ENCODE data around the gene MYEOV. TPM values are rescaled to one million over a fixed set of nuclear protein-coding genes. Genes with fewer than 3 reads are reported as not detected.

The MYEOV gene
- total RNA-seq, 2 donors from 2014 or later = 1.1 to 1.3 TPM

DNA sequence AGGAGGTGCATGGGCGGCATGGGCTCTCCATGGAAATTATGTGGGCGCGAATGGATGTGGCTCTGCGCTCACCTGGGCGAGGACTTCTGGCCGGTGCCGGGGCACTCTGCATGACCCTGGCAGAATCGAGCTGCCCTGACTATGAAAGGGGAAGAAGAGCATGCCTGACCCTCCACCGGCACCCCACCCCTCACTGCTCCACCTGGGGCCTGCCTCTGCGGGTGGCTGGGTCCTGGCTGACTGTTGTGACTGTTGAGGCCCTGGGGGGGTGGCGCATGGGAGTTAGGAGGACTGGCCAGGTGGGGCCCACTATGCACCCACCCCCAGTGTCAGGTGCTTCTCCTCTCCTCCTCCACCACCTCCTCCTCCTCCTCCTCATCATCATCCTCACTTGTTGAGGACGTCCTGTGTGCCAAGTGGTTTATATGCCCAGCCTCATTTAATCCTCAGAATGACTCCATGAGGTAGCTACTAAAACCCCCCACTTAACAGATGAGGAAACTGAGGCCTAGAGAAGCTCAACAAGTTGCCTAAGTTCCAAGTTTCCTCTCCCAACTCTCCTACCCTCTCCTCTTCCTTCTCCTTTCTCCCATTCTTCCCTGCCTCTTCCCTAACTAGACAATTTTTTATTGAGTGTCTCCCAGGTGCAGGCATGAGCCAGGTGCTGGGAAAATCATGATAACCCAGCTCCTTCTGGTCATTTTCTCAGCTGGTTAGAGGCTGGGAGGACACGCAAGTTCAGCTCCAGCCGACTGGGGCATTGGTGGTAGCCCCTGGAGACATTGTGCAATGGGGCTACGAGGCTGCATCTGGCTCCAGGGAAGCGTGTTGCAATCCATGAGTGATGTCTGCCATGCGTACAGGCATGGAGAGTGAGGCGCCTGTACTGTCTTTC, 2.3 kb downstream of the MYEOV start:
- Histone ChIP-seq H3K27me3 (replicated peaks; ENCODE audit: insufficient read depth) (no peaks in the 10 kb centered on the region), H3K9me3 (no peaks in the 10 kb centered on the region), H3K27ac (peak overlapping the region; percentile 85 to 95), H3K4me3 (peak overlapping the region; percentile 61), H3K36me3 (no peaks in the 10 kb centered on the region), H3K4me1 (ENCODE audit: control insufficient read depth in 1 of 2, low read depth in 2 of 2) (peaks cover 22 to 42% of the 10 kb centered on the region in 2 donors)
- TF ChIP-seq, protein P1, sequence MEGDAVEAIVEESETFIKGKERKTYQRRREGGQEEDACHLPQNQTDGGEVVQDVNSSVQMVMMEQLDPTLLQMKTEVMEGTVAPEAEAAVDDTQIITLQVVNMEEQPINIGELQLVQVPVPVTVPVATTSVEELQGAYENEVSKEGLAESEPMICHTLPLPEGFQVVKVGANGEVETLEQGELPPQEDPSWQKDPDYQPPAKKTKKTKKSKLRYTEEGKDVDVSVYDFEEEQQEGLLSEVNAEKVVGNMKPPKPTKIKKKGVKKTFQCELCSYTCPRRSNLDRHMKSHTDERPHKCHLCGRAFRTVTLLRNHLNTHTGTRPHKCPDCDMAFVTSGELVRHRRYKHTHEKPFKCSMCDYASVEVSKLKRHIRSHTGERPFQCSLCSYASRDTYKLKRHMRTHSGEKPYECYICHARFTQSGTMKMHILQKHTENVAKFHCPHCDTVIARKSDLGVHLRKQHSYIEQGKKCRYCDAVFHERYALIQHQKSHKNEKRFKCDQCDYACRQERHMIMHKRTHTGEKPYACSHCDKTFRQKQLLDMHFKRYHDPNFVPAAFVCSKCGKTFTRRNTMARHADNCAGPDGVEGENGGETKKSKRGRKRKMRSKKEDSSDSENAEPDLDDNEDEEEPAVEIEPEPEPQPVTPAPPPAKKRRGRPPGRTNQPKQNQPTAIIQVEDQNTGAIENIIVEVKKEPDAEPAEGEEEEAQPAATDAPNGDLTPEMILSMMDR (IDR thresholded peaks at IDR 0.05) = no peak
- ATAC-seq (ENCODE audit: insufficient number of reproducible peaks, low FRiP score, low read depth) = no peak
- no peak for DNase-seq (ENCODE audit: low spot score)

DNA sequence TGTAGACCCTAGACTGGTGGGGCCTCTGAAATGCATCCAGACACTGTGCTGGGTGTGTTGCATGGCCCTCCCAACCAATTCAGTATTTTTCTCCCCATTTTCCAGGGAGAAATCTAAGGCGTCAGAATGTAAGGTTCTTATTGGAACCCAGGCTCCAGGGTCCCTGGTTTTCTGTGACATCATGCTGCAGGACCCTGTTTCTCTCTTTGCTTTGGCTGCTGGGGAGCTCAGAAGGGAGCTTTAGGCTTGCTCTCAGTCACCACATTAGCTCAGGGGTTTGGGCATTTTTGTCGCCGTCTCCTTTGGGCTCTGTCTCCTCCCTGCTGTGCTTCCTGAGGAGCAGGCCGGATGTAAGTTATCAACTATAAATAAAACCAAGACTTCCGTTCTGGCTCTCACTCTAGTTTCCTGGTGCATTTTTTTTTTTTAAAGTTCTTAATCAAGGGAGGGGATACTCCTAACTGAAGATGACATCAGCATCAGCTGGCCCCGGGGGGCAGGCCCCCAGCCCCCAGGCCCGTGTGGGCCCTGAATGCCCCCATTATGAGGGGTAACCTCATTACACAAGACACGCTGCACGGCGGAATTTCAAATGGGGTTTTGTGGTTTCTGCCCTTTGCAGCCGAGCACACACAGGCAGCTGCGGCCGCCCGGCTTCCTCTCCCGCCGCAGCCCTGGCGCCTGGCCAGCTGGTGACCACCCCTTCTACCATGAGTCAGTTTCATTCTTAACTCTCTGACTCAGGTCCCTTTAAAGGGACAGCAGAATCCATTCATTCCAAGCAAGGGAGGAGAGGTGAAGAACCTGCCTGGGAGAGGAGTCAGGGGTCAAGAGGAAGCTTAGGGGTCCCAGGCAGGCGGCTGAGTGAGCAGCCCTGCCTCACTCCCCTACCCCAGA, 3.2 kb downstream of the MYEOV start:
- no peaks in the 10 kb centered on the region for H3K27me3 ChIP-seq (replicated peaks; ENCODE audit: insufficient read depth)
- H3K4me3 ChIP-seq = peak overlapping the region; percentile 61
- TF ChIP-seq, protein P1 (IDR thresholded peaks at IDR 0.05) = no peak
- no peaks in the 10 kb centered on the region for H3K9me3 ChIP-seq
- peaks cover 29 to 51% of the 10 kb centered on the region in 2 donors for H3K4me1 ChIP-seq (ENCODE audit: control insufficient read depth in 1 of 2, low read depth in 2 of 2)
- DNase-seq (ENCODE audit: low spot score) (peak; percentile 92), ATAC-seq (ENCODE audit: insufficient number of reproducible peaks, low FRiP score, low read depth) (peak; percentile 68)
- H3K27ac ChIP-seq = peak overlapping the region; percentile 85 to 95
- H3K36me3 ChIP-seq = no peaks in the 10 kb centered on the region

DNA sequence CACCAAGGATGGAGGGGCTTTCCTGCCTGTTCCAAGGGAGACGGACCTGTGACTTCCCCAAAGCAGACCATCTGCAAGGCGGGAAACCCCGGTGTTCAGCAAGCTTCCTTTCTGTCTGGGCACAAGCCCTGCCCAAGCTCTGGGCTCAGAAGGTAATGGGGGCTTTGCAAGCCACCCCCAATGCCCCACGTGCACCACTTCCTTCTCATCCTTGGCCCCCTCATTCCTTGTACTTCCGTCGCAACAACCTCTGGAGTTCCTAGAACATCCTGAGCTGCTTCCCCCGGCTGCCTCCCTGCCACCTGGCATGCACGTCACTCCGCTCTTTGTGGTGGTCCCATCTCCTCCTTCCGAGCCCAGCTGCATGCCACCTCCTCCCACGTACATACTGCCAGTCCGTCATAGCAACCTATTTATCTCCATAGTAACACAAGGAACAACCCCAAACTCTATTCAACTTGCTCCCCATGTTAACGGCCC, 3.9 kb downstream of the MYEOV start:
- Histone ChIP-seq H3K27ac (peak overlapping the region; percentile 85 to 95), H3K27me3 (replicated peaks; ENCODE audit: insufficient read depth) (no peaks in the 10 kb centered on the region), H3K9me3 (no peaks in the 10 kb centered on the region), H3K4me1 (ENCODE audit: control insufficient read depth in 1 of 2, low read depth in 2 of 2) (peaks cover 30 to 56% of the 10 kb centered on the region in 2 donors), H3K36me3 (no peaks in the 10 kb centered on the region), H3K4me3 (peak overlapping the region; percentile 61)
- ATAC-seq (ENCODE audit: insufficient number of reproducible peaks, low FRiP score, low read depth) (no peak), DNase-seq (ENCODE audit: low spot score) (no peak)
- TF ChIP-seq, protein P1 (IDR thresholded peaks at IDR 0.05) = no peak

DNA sequence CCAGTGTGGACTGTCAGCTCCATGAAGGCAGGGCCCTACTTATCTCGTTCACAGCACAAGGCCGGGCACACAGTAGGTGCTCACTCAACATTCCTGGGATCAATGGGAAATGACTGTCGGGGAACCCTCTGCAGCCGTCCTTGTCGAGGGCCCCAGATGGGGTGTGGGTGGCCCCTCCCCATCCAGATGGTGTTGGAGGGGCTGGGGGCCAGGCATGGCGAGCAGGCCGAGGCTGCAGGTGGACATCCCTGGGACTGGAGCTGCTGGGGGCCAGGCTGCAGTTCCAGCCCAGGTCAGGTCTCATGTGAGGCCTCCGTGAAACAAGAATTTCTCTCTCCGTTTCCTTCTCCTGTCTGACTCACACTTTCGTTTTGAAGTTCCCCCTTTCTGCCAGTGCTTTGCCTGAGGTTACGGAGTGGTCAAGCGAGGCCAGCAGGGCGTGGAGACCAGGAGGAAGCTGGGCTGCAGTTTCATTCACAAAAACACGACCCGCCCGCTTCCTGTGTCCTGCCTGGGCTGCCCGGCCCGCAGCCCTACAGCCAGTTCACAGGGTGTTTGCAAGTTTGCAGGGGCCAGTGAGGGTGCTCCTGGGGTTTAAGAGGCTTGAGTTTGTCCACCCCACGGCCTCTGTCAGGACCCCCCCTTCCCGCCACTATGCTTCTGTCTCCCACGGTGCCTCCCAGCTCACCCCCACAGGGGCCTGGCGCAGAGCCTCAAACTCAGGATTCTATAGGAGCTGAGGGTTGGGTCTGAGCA, 4.5 kb downstream of the MYEOV start:
- H3K27ac ChIP-seq = peak overlapping the region; percentile 85 to 95
- peaks cover 30 to 56% of the 10 kb centered on the region in 2 donors for H3K4me1 ChIP-seq (ENCODE audit: control insufficient read depth in 1 of 2, low read depth in 2 of 2)
- H3K4me3 ChIP-seq = peak overlapping the region; percentile 61
- peak; percentile 61 for ATAC-seq (ENCODE audit: insufficient number of reproducible peaks, low FRiP score, low read depth)
- TF ChIP-seq, protein P1 (IDR thresholded peaks at IDR 0.05) = no peak
- peak; percentile 64 for DNase-seq (ENCODE audit: low spot score)
- no peaks in the 10 kb centered on the region for H3K36me3 ChIP-seq
- no peaks in the 10 kb centered on the region for H3K9me3 ChIP-seq
- no peaks in the 10 kb centered on the region for H3K27me3 ChIP-seq (replicated peaks; ENCODE audit: insufficient read depth)

Data from thoracic aorta (tissue), 2 donors.